ENCODE data around the gene UNC79.

GRCh38 chr14:93708800-93709199, 278.1 kb downstream of the UNC79 start:
- TF ChIP-seq CTCF (IDR thresholded peaks at IDR 0.05; ENCODE audit: insufficient read depth, low read length, poor library complexity, severe bottlenecking) (no peak), EZH2phosphoT487 (conservative IDR thresholded peaks at IDR 0.05; ENCODE audit: low read length) (no peak)
